Epithelial cell of esophagus (primary cell): ENCODE measurements around the gene FBXO9.

ENCODE experiments used
- DNase-seq: peaks from one replicate; pipeline ENCODE4 v3.0.0; 2010; ENCODE audit warnings: low read depth
- H3K4me3 ChIP-seq: 2 replicates; pipeline ENCODE4 v1.5.1; 2011; ENCODE audit warnings: mild to moderate bottlenecking, low read length, control low read depth
- TF ChIP-seq, protein P1 (sequence below): IDR thresholded peaks from 2 replicates; pipeline ENCODE4 v1.5.1; 2011; ENCODE audit warnings: low read depth, mild to moderate bottlenecking, low read length, control low read depth, inconsistent platforms; ENCODE audit not compliant: insufficient read depth; ENCODE audit errors: missing control alignments

FBXO9 gene

DNA sequence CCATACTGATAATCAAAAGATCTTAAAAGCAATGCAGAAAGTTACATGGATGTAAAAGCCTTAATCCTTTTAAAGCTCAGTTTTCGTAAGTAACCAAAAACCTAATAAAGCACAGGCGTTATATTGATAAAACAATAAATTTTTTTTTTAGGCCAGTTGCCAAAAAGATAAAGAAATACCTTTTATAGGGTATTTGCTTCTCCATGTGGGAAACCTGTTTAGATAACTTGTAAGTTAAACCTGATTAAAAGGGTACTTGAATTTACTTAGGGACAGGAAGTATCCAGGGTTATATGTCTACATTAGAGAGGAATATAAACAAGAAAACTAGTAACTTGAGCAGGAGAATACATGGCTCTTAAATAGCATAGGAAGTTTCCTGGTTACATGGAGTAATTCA is 21.1 kb downstream of the FBXO9 start:
- no peak overlapping the region for H3K4me3 ChIP-seq
- TF ChIP-seq, protein P1, sequence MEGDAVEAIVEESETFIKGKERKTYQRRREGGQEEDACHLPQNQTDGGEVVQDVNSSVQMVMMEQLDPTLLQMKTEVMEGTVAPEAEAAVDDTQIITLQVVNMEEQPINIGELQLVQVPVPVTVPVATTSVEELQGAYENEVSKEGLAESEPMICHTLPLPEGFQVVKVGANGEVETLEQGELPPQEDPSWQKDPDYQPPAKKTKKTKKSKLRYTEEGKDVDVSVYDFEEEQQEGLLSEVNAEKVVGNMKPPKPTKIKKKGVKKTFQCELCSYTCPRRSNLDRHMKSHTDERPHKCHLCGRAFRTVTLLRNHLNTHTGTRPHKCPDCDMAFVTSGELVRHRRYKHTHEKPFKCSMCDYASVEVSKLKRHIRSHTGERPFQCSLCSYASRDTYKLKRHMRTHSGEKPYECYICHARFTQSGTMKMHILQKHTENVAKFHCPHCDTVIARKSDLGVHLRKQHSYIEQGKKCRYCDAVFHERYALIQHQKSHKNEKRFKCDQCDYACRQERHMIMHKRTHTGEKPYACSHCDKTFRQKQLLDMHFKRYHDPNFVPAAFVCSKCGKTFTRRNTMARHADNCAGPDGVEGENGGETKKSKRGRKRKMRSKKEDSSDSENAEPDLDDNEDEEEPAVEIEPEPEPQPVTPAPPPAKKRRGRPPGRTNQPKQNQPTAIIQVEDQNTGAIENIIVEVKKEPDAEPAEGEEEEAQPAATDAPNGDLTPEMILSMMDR: no peak
- no peak for DNase-seq

DNA sequence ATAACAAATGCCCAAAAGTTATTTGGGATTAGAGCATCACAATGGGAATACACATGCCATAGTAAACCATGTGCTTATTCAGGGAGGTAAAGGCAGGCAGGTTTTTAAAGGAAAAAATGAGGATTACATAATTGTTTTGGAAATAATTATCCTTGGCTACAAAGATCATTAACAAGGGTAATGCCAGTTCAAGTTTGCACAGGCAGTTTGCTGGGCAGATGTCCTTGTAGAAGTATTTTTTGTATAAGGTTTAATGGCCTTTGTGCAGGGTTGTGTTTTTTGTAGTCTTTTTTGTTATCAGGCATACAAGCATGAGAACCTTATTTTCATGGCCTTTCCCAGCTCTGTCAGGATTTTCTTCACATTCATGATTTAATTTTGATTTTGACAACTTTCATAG is 24.7 kb downstream of the FBXO9 start:
- H3K4me3 ChIP-seq: no peak overlapping the region
- TF ChIP-seq, protein P1: no peak
- no peak for DNase-seq

DNA sequence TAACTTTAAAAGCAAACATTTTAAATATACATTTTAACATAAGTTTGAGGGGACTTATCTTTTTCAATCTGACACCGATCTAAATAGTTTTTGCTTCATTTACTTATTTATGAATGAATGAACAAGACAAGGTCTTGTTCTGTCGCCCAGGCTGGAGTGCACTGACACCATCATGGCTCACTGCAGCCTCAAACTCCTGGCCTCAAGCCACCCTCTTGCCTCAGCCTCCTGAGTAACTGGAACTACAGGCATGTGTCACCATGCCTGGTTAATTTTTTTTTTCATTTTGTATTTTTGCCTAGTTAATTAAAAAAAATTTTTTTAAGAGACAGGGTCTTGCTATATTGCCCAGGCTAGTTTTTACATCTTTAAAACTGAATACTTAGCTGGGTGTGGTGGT is 25.4 kb downstream of the FBXO9 start:
- peak; percentile 64 for DNase-seq
- TF ChIP-seq, protein P1: no peak
- no peak overlapping the region for H3K4me3 ChIP-seq

DNA sequence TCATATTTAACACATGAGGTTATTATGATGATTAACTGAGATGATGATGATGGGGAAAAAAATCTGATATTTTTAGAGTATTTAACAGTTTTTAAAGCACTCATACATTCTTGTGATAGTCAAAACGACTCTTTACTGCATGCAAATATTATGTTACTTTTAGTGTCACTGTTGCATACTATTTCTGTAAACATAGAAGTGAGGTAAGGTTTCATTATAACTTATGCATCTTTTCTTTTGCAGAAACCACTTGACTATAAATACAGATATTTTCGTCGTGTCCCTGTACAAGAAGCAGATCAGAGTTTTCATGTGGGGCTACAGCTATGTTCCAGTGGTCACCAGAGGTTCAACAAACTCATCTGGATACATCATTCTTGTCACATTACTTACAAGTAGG is 30.1 kb downstream of the FBXO9 start:
- H3K4me3 ChIP-seq: no peak overlapping the region
- DNase-seq: no peak
- TF ChIP-seq, protein P1: no peak

DNA sequence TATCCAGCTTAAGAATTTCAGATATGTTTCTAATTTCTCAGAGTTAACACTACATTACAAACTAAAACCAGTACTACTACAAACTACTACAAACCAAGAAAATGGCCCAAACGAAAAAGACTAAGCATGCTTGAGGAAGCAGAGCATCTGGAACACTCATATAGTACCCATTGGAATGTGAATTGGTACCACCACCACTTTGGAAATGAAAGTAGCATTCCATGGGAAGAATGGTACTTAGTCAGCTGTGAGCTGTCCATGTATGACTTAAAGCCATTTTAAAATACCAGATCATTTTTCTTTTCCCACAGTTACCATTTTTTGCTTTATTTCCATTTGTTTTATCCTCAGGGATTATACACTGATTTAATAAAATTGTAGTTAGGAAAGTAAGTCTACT is 30.5 kb downstream of the FBXO9 start:
- H3K4me3 ChIP-seq: no peak overlapping the region
- TF ChIP-seq, protein P1: no peak
- no peak for DNase-seq

DNA sequence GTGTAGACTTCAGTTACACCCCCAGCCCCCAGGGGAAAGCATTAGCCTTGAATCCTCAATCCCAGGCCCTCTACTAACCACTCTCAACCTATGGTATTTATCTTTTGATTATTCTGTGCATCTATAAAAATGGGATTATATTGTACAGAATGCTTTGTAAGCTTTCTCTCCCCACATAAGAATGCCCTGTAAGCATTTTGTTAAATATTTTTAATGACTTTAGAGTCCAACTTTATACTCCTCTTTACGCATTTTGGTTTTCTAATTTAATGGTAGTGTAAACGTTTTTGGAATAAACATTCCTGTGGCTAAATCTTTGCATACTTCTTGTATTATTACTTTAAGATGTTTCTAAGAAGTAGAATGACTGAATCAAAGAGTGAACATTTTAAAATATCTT is 35.4 kb downstream of the FBXO9 start:
- TF ChIP-seq, protein P1: no peak
- H3K4me3 ChIP-seq: no peak overlapping the region
- no peak for DNase-seq

DNA sequence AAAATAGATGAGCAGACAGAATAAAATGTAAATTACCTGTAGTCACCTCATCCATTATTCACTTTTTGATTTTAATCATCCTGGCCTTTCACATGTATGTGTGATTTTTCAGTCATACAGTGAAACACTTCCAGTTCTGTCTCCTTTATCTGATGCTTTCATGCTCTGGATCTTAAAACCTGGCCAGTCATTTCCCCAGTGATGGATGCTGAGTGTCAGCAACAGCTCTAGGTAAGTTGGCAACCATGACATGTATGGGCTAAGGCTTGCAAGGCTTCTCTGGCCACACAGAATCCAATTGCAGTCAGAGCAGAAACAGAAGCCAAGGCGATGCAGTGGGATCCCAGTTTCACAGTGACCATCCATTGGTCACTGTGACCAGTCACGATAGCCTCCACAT is 35.8 kb downstream of the FBXO9 start:
- H3K4me3 ChIP-seq: no peak overlapping the region
- TF ChIP-seq, protein P1: no peak
- DNase-seq: no peak
